Breast epithelium (tissue), 3 donors: ENCODE results near the gene CARD14.

Experiments used
- CTCF ChIP-seq, 3 donors: fragments of 450-650 bp; IDR thresholded peaks; one replicate each; pipeline ENCODE4 v1.5.1; 2016 to 2017; ENCODE audit warnings: antibody characterized with exemption in 3 of 3, mild to moderate bottlenecking in 3 of 3, moderate library complexity in 3 of 3
- POLR2AphosphoS5 ChIP-seq, 3 donors: sonication (generic); formaldehyde crosslinking; IDR thresholded peaks; one replicate each; pipeline ENCODE4 v1.6.1; 2017; ENCODE audit warnings: antibody characterized with exemption in 3 of 3

GRCh38 chr17:80245566-80246265 is 75.9 kb downstream of the CARD14 start:
- TF ChIP-seq CTCF (IDR thresholded peaks at IDR 0.05) (no peak), POLR2AphosphoS5 (IDR thresholded peaks at IDR 0.05) (no peak)
